ENCODE data around the gene IGF2BP3.

IGF2BP3 gene

DNA sequence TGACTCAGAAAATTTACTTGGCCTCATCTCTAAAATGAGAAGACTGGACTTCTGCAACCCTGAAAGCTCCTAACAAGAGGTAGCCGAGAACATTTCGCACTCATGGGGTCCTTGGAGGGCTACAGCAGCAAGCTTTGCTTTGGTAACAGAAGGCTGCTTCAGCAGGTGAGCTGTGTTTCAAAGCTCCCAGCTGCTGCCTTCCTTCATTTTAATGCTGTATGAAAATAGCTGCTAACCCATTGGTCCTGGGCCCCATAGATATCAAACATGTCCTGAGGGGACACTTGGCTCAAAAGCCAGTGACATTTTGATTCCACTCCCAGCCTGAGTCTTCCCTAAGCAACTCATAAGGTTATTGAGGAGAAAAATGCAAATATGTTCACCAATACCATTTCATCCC, 185.4 kb downstream of the IGF2BP3 start:
- H3K4me1 ChIP-seq (ENCODE audit: insufficient read depth, low read length): 0 out of 2 replicates have a peak, but pooled peaks cover 4% of the 10 kb centered on the region
- H3K9ac ChIP-seq (ENCODE audit: low read depth, low read length): no peak overlapping the region
- no peaks in the 10 kb centered on the region for H3K36me3 ChIP-seq (ENCODE audit: insufficient read depth, low read length)
- H3K9me3 ChIP-seq (ENCODE audit: control insufficient read depth, insufficient read depth, low read length): no peaks in the 10 kb centered on the region

GRCh38 chr7:23283086-23283485, 187.2 kb downstream of the IGF2BP3 start:
- no peaks in the 10 kb centered on the region for H3K36me3 ChIP-seq (ENCODE audit: insufficient read depth, low read length)
- no peak overlapping the region for H3K9ac ChIP-seq (ENCODE audit: low read depth, low read length)
- H3K4me1 ChIP-seq (ENCODE audit: insufficient read depth, low read length): 0 out of 2 replicates have a peak, but pooled peaks cover 4% of the 10 kb centered on the region
- H3K9me3 ChIP-seq (ENCODE audit: control insufficient read depth, insufficient read depth, low read length): no peaks in the 10 kb centered on the region

GRCh38 chr7:23279819-23280525, 190.3 kb downstream of the IGF2BP3 start:
- H3K9me3 ChIP-seq (ENCODE audit: control insufficient read depth, insufficient read depth, low read length): no peaks in the 10 kb centered on the region
- no peaks in the 10 kb centered on the region for H3K36me3 ChIP-seq (ENCODE audit: insufficient read depth, low read length)
- H3K9ac ChIP-seq (ENCODE audit: low read depth, low read length): no peak overlapping the region
- no peaks in the 10 kb centered on the region for H3K4me1 ChIP-seq (ENCODE audit: insufficient read depth, low read length)

- H3K4me1 ChIP-seq (ENCODE audit: insufficient read depth, low read length): no peaks in the 10 kb centered on the region
- no peaks in the 10 kb centered on the region for H3K9me3 ChIP-seq (ENCODE audit: control insufficient read depth, insufficient read depth, low read length)
- H3K36me3 ChIP-seq (ENCODE audit: insufficient read depth, low read length): no peaks in the 10 kb centered on the region
- no peak overlapping the region for H3K9ac ChIP-seq (ENCODE audit: low read depth, low read length)
Observed at GRCh38 chr7:23277359-23277989, 192.8 kb downstream of the IGF2BP3 start.

- Histone ChIP-seq H3K9ac (ENCODE audit: low read depth, low read length) (no peak overlapping the region), H3K4me1 (ENCODE audit: insufficient read depth, low read length) (no peaks in the 10 kb centered on the region), H3K36me3 (ENCODE audit: insufficient read depth, low read length) (no peaks in the 10 kb centered on the region), H3K9me3 (ENCODE audit: control insufficient read depth, insufficient read depth, low read length) (no peaks in the 10 kb centered on the region)
Observed at GRCh38 chr7:23276947-23277346, 193.3 kb downstream of the IGF2BP3 start.

- Histone ChIP-seq H3K4me1 (ENCODE audit: insufficient read depth, low read length) (no peaks in the 10 kb centered on the region), H3K36me3 (ENCODE audit: insufficient read depth, low read length) (no peaks in the 10 kb centered on the region), H3K9ac (ENCODE audit: low read depth, low read length) (no peak overlapping the region), H3K9me3 (ENCODE audit: control insufficient read depth, insufficient read depth, low read length) (no peaks in the 10 kb centered on the region)
Observed at GRCh38 chr7:23276376-23276775, 193.9 kb downstream of the IGF2BP3 start.

GRCh38 chr7:23275912-23276311, 194.4 kb downstream of the IGF2BP3 start:
- Histone ChIP-seq H3K9ac (ENCODE audit: low read depth, low read length) (no peak overlapping the region), H3K36me3 (ENCODE audit: insufficient read depth, low read length) (no peaks in the 10 kb centered on the region), H3K9me3 (ENCODE audit: control insufficient read depth, insufficient read depth, low read length) (no peaks in the 10 kb centered on the region), H3K4me1 (ENCODE audit: insufficient read depth, low read length) (no peaks in the 10 kb centered on the region)

- Histone ChIP-seq H3K36me3 (ENCODE audit: insufficient read depth, low read length) (no peaks in the 10 kb centered on the region), H3K9ac (ENCODE audit: low read depth, low read length) (peak overlapping the region; percentile 13), H3K4me1 (ENCODE audit: insufficient read depth, low read length) (no peaks in the 10 kb centered on the region), H3K9me3 (ENCODE audit: control insufficient read depth, insufficient read depth, low read length) (no peaks in the 10 kb centered on the region)
Observed at GRCh38 chr7:23273141-23273599, 197.1 kb downstream of the IGF2BP3 start.

- H3K9me3 ChIP-seq (ENCODE audit: control insufficient read depth, insufficient read depth, low read length): no peaks in the 10 kb centered on the region; the same call in 1 of the 2 replicates
- H3K36me3 ChIP-seq (ENCODE audit: insufficient read depth, low read length): no peaks in the 10 kb centered on the region
- H3K9ac ChIP-seq (ENCODE audit: low read depth, low read length): no peak overlapping the region
- H3K4me1 ChIP-seq (ENCODE audit: insufficient read depth, low read length): no peaks in the 10 kb centered on the region
Observed at GRCh38 chr7:23272275-23272674, 198.0 kb downstream of the IGF2BP3 start.

DNA sequence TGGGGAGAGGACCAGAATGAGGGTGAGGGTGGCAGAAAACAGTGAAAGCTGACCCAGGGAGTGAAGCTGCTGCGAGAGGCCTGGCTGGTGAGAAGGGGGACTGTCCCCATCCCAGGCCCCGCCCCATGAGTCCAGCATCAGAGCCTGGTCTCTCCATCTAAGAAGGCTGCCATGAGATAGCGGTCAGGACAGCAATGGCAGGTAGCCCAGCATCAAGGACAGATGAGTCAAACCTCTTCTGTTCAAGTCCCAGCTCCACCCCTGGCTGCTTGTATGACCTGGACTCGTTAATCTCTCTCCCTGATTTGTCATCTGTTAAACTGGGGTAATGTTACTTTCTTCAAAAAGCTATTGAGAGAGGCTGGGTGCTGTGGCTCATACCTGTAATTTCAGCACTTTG, 201.5 kb downstream of the IGF2BP3 start:
- Histone ChIP-seq H3K9me3 (ENCODE audit: control insufficient read depth, insufficient read depth, low read length) (no peaks in the 10 kb centered on the region; the same call in 1 of the 2 replicates), H3K36me3 (ENCODE audit: insufficient read depth, low read length) (no peaks in the 10 kb centered on the region), H3K9ac (ENCODE audit: low read depth, low read length) (no peak overlapping the region), H3K4me1 (ENCODE audit: insufficient read depth, low read length) (no peaks in the 10 kb centered on the region)

GRCh38 chr7:23268167-23268566, 202.1 kb downstream of the IGF2BP3 start:
- no peaks in the 10 kb centered on the region for H3K36me3 ChIP-seq (ENCODE audit: insufficient read depth, low read length)
- H3K9ac ChIP-seq (ENCODE audit: low read depth, low read length): no peak overlapping the region
- no peaks in the 10 kb centered on the region for H3K4me1 ChIP-seq (ENCODE audit: insufficient read depth, low read length)
- no peaks in the 10 kb centered on the region; the same call in 1 of the 2 replicates for H3K9me3 ChIP-seq (ENCODE audit: control insufficient read depth, insufficient read depth, low read length)

DNA sequence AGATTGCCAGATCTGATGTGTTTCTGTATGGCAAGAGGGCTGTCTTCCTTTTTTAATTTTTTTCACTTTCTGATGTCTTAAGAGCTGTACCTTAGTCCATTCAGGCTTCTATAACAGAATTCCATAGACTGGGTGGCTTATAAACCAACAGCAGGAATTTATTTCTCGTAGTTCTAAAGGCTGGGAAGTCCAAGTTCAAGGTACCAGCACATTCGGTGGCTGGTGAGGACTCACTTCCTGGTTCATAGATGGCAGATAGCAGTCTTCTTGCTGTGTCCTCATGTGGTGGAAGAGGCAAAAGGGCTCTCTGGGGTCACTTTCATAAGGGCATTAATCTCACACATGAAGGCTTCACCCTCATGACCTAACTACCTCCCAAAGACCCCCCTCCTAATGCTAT, 202.9 kb downstream of the IGF2BP3 start:
- Histone ChIP-seq H3K4me1 (ENCODE audit: insufficient read depth, low read length) (no peaks in the 10 kb centered on the region), H3K36me3 (ENCODE audit: insufficient read depth, low read length) (no peaks in the 10 kb centered on the region), H3K9ac (ENCODE audit: low read depth, low read length) (no peak overlapping the region), H3K9me3 (ENCODE audit: control insufficient read depth, insufficient read depth, low read length) (no peaks in the 10 kb centered on the region; the same call in 1 of the 2 replicates)

GRCh38 chr7:23266918-23267317, 203.4 kb downstream of the IGF2BP3 start:
- no peaks in the 10 kb centered on the region for H3K36me3 ChIP-seq (ENCODE audit: insufficient read depth, low read length)

DNA sequence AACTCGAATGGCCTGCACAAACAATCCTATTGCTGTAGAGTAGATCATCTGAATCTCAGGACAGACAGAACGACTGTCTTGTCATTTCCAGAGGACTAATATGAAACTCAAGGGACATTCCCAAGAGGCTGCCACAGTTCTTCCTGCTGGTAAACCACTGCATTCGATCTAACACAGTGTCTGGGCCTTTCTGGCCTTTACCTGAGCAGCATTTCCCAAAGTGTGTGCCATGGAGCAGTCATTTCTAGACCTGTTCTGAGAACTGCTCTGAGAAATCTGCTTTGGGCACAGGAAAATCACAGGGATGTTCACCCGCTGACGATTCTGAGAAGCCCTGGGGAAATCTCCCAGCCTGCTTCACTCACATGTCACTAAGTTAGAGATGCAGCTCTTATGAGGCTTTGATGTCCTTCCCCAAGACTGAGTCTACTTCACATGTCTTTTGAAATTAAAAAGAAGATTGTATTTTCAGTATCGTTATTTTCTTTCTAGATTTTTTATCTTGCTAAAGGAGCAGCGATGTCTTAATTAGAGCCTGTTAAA, 205.3 kb downstream of the IGF2BP3 start:
- Histone ChIP-seq H3K36me3 (ENCODE audit: insufficient read depth, low read length) (no peaks in the 10 kb centered on the region), H3K9ac (ENCODE audit: low read depth, low read length) (no peak overlapping the region), H3K9me3 (ENCODE audit: control insufficient read depth, insufficient read depth, low read length) (no peaks in the 10 kb centered on the region; the same call in 1 of the 2 replicates), H3K4me1 (ENCODE audit: insufficient read depth, low read length) (no peaks in the 10 kb centered on the region)

More at GRCh38 chr7:23266918-23267317, 203.4 kb downstream of the IGF2BP3 start:
- Histone ChIP-seq H3K9me3 (ENCODE audit: control insufficient read depth, insufficient read depth, low read length) (no peaks in the 10 kb centered on the region; the same call in 1 of the 2 replicates), H3K4me1 (ENCODE audit: insufficient read depth, low read length) (no peaks in the 10 kb centered on the region), H3K9ac (ENCODE audit: low read depth, low read length) (no peak overlapping the region)

Measured in ES-I3 (cell line).